ENCODE data around the gene SNX5. TPM values are rescaled to one million over a fixed set of nuclear protein-coding genes. Genes with fewer than 3 reads are reported as not detected.

Gene SNX5
- total and polyA plus RNA-seq, 2 of the 13 experiments (the other 11 are each of a cell fraction or from before 2014, with no cell fraction given), result 664 to 1,040 TPM

- TF ChIP-seq RBM39 (IDR thresholded peaks at IDR 0.05; ENCODE audit: low read depth, low read length, poor library complexity, severe bottlenecking) (no peak), ZNF768 (CRISPR knock-in tag; IDR thresholded peaks at IDR 0.05) (peak; percentile 90), MATR3 (CRISPR knock-in tag; IDR thresholded peaks at IDR 0.05) (no peak), IKZF1 (IDR thresholded peaks at IDR 0.05) (no peak), BHLHE40 (IDR thresholded peaks at IDR 0.05; ENCODE audit: low read length) (peak; percentile 39; the same call in 1 of the 2 replicates), ZNF430 (CRISPR knock-in tag; IDR thresholded peaks at IDR 0.05) (no peak), ZZZ3 (CRISPR knock-in tag; IDR thresholded peaks at IDR 0.05; ENCODE audit: borderline replicate concordance) (0 out of 2 replicates have a peak, but pooled peaks have one; percentile 36), RAD51 (IDR thresholded peaks at IDR 0.05; ENCODE audit: borderline replicate concordance) (peak; percentile 34; the same call in 1 of the 2 replicates), HDAC2 (CRISPR knock-in tag; IDR thresholded peaks at IDR 0.05) (peak; percentile 50), DZIP1 (CRISPR knock-in tag; IDR thresholded peaks at IDR 0.05) (peak; percentile 48; the same call in 1 of the 2 replicates)
- TF ChIP-seq, protein P1, sequence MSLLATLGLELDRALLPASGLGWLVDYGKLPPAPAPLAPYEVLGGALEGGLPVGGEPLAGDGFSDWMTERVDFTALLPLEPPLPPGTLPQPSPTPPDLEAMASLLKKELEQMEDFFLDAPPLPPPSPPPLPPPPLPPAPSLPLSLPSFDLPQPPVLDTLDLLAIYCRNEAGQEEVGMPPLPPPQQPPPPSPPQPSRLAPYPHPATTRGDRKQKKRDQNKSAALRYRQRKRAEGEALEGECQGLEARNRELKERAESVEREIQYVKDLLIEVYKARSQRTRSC (CRISPR knock-in tag; IDR thresholded peaks at IDR 0.05; ENCODE audit: low read depth), result no peak
- TF ChIP-seq, protein P2, sequence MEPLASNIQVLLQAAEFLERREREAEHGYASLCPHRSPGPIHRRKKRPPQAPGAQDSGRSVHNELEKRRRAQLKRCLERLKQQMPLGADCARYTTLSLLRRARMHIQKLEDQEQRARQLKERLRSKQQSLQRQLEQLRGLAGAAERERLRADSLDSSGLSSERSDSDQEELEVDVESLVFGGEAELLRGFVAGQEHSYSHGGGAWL (CRISPR knock-in tag; IDR thresholded peaks at IDR 0.05), result peak; percentile 41; the same call in 1 of the 2 replicates
- TF ChIP-seq, protein P3, sequence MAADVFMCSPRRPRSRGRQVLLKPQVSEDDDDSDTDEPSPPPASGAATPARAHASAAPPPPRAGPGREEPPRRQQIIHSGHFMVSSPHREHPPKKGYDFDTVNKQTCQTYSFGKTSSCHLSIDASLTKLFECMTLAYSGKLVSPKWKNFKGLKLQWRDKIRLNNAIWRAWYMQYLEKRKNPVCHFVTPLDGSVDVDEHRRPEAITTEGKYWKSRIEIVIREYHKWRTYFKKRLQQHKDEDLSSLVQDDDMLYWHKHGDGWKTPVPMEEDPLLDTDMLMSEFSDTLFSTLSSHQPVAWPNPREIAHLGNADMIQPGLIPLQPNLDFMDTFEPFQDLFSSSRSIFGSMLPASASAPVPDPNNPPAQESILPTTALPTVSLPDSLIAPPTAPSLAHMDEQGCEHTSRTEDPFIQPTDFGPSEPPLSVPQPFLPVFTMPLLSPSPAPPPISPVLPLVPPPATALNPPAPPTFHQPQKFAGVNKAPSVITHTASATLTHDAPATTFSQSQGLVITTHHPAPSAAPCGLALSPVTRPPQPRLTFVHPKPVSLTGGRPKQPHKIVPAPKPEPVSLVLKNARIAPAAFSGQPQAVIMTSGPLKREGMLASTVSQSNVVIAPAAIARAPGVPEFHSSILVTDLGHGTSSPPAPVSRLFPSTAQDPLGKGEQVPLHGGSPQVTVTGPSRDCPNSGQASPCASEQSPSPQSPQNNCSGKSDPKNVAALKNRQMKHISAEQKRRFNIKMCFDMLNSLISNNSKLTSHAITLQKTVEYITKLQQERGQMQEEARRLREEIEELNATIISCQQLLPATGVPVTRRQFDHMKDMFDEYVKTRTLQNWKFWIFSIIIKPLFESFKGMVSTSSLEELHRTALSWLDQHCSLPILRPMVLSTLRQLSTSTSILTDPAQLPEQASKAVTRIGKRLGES (CRISPR knock-in tag; IDR thresholded peaks at IDR 0.05; ENCODE audit: borderline replicate concordance), result no peak
- TF ChIP-seq, protein P4, sequence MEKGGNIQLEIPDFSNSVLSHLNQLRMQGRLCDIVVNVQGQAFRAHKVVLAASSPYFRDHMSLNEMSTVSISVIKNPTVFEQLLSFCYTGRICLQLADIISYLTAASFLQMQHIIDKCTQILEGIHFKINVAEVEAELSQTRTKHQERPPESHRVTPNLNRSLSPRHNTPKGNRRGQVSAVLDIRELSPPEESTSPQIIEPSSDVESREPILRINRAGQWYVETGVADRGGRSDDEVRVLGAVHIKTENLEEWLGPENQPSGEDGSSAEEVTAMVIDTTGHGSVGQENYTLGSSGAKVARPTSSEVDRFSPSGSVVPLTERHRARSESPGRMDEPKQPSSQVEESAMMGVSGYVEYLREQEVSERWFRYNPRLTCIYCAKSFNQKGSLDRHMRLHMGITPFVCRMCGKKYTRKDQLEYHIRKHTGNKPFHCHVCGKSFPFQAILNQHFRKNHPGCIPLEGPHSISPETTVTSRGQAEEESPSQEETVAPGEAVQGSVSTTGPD (CRISPR knock-in tag; IDR thresholded peaks at IDR 0.05), result peak; percentile 89; the same call in 1 of the 2 replicates
- TF ChIP-seq, protein P5, sequence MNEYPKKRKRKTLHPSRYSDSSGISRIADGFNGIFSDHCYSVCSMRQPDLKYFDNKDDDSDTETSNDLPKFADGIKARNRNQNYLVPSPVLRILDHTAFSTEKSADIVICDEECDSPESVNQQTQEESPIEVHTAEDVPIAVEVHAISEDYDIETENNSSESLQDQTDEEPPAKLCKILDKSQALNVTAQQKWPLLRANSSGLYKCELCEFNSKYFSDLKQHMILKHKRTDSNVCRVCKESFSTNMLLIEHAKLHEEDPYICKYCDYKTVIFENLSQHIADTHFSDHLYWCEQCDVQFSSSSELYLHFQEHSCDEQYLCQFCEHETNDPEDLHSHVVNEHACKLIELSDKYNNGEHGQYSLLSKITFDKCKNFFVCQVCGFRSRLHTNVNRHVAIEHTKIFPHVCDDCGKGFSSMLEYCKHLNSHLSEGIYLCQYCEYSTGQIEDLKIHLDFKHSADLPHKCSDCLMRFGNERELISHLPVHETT (CRISPR knock-in tag; conservative IDR thresholded peaks at IDR 0.05), result no peak
- TF ChIP-seq, protein P6, sequence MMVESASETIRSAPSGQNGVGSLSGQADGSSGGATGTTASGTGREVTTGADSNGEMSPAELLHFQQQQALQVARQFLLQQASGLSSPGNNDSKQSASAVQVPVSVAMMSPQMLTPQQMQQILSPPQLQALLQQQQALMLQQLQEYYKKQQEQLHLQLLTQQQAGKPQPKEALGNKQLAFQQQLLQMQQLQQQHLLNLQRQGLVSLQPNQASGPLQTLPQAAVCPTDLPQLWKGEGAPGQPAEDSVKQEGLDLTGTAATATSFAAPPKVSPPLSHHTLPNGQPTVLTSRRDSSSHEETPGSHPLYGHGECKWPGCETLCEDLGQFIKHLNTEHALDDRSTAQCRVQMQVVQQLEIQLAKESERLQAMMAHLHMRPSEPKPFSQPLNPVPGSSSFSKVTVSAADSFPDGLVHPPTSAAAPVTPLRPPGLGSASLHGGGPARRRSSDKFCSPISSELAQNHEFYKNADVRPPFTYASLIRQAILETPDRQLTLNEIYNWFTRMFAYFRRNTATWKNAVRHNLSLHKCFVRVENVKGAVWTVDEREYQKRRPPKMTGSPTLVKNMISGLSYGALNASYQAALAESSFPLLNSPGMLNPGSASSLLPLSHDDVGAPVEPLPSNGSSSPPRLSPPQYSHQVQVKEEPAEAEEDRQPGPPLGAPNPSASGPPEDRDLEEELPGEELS (CRISPR knock-in tag; IDR thresholded peaks at IDR 0.05), result no peak
Observed at GRCh38 chr20:18001131-18001921, 32.7 kb upstream of the SNX5 start (continued).
